Hepatocyte (in vitro differentiated cells): ENCODE data around the gene MEIS1. TPM values are rescaled to one million over a fixed set of nuclear protein-coding genes. Genes with fewer than 3 reads are reported as not detected.

Experiments
- DNase-seq: peaks from one replicate; pipeline ENCODE4 v3.0.0-alpha.2; 2016; ENCODE audit warnings: low spot score
- H2AFZ ChIP-seq: fragments of 200-600 bp; sonication (generic); 2 replicates; pipeline ENCODE4 v1.6.0; 2016; ENCODE audit warnings: antibody characterized with exemption, mild to moderate bottlenecking
- H3K27ac ChIP-seq: fragments of 200-600 bp; sonication (generic); 2 replicates; pipeline ENCODE4 v1.5.1; 2016; ENCODE audit warnings: mild to moderate bottlenecking
- H3K27me3 ChIP-seq: fragments of 200-600 bp; sonication (generic); 2 replicates; pipeline ENCODE4 v1.6.1; 2016
- H3K36me3 ChIP-seq: fragments of 200-600 bp; sonication (generic); replicated peaks from 2 replicates; pipeline ENCODE4 v1.5.1; 2016; ENCODE audit warnings: low read depth; ENCODE audit not compliant: insufficient read depth
- H3K4me1 ChIP-seq: fragments of 200-600 bp; sonication (generic); 2 replicates; pipeline ENCODE4 v1.5.1; 2016; ENCODE audit warnings: mild to moderate bottlenecking, moderate library complexity; ENCODE audit not compliant: insufficient read depth
- H3K4me2 ChIP-seq: fragments of 200-600 bp; sonication (generic); 2 replicates; pipeline ENCODE4 v1.6.0; 2016
- H3K4me3 ChIP-seq: fragments of 200-600 bp; sonication (generic); 2 replicates; pipeline ENCODE4 v1.5.1; 2016; ENCODE audit warnings: mild to moderate bottlenecking
- H3K79me2 ChIP-seq: fragments of 200-600 bp; sonication (generic); 2 replicates; pipeline ENCODE4 v1.6.0; 2017; ENCODE audit warnings: mild to moderate bottlenecking
- H3K9me2 ChIP-seq: fragments of 200-600 bp; sonication (generic); replicated peaks from 2 replicates; pipeline ENCODE4 v1.6.0; 2017; ENCODE audit warnings: mild to moderate bottlenecking; ENCODE audit not compliant: insufficient read depth
- H3K9me3 ChIP-seq: fragments of 200-600 bp; sonication (generic); 2 replicates; pipeline ENCODE4 v1.5.1; 2016; ENCODE audit warnings: low read depth, mild to moderate bottlenecking
- H4K20me1 ChIP-seq: fragments of 200-600 bp; sonication (generic); 2 replicates; pipeline ENCODE4 v1.6.0; 2016; ENCODE audit warnings: mild to moderate bottlenecking; ENCODE audit not compliant: insufficient read depth, poor library complexity, severe bottlenecking
- EZH2 ChIP-seq: fragments of 200-600 bp; sonication (generic); IDR thresholded peaks from 2 replicates; pipeline ENCODE4 v1.6.1; 2016; ENCODE audit warnings: antibody characterized with exemption, mild to moderate bottlenecking, borderline replicate concordance
- EZH2phosphoT487 ChIP-seq: fragments of 200-600 bp; sonication (generic); IDR thresholded peaks from one replicate; pipeline ENCODE4 v1.6.1; 2018; ENCODE audit warnings: antibody characterized with exemption, mild to moderate bottlenecking, low read depth, moderate library complexity; ENCODE audit not compliant: unreplicated experiment, severe bottlenecking
- WGBS: methylation state at CpG from one replicate; pipeline ENCODE4 v1.1.6; 2016; ENCODE audit warnings: low lambda C conversion rate; ENCODE audit errors: missing lambda C conversion rate; 5-methylcytosine and 5-hydroxymethylcytosine counted together
- polyA plus RNA-seq: library from polyadenylated mRNA; unstranded; fragments of >200 nt; fragmentation: Nextera tagmentation; extraction: Ambion mirVana; gene quantifications from 2 replicates; pipeline ENCODE4 v1.2.1, GENCODE V29; 2016
- total RNA-seq: library from RNA; depleted of rRNA; stranded (reverse); fragments of >200 nt; gene quantifications from 2 replicates; pipeline ENCODE4 v1.2.3, GENCODE V29; 2014
- TF ChIP-seq, protein P1 (sequence below): fragments of 200-600 bp; sonication (generic); IDR thresholded peaks from 2 replicates; pipeline ENCODE4 v1.5.1; 2016; ENCODE audit warnings: antibody characterized with exemption, mild to moderate bottlenecking; ENCODE audit not compliant: poor library complexity

The MEIS1 gene
- total and polyA plus RNA-seq, 2 experiments from 2014 or later = 29.6 to 35.5 TPM

DNA sequence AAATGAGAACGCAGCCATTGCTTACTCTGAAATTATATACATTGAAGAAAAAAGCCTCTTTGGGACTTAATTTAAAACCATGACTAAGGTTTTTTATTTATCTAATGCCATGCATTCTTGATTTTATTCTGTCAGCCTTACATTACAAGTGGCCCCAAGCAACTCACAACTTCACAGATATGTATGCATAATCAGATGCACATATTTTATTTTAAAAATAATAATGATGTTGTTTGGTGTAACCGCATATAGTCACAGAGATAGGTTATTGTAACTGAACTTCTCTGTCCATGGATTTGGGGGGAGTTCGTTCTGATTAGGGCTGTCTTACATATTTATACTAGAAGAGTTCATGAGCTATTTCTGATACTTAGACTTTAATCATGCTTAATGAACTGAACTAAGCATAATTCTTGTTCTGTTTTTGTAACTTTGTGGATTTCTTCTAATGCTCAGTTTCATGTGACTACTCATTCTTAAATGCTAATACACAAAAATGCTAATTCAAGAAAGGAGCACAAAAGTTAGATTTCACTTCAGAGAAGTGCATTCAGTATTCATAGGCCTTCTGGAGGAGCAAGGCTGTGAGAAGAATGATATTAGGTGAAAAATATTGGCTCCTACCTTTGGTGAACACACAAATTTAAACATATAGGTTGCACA, 26.2 kb downstream of the MEIS1 start:
- Histone ChIP-seq H4K20me1 (peaks cover 2% of the 10 kb centered on the region), H2AFZ (no peak overlapping the region), H3K36me3 (no peaks in the 10 kb centered on the region), H3K4me2 (no peak overlapping the region), H3K79me2 (peaks cover 52% of the 10 kb centered on the region), H3K9me3 (no peaks in the 10 kb centered on the region), H3K4me3 (no peak overlapping the region), H3K4me1 (peaks cover 25% of the 10 kb centered on the region), H3K9me2 (no peaks in the 10 kb centered on the region), H3K27me3 (no peaks in the 10 kb centered on the region), H3K27ac (no peak overlapping the region)
- TF ChIP-seq EZH2 (no peak), EZH2phosphoT487 (no peak)
- TF ChIP-seq, protein P1, sequence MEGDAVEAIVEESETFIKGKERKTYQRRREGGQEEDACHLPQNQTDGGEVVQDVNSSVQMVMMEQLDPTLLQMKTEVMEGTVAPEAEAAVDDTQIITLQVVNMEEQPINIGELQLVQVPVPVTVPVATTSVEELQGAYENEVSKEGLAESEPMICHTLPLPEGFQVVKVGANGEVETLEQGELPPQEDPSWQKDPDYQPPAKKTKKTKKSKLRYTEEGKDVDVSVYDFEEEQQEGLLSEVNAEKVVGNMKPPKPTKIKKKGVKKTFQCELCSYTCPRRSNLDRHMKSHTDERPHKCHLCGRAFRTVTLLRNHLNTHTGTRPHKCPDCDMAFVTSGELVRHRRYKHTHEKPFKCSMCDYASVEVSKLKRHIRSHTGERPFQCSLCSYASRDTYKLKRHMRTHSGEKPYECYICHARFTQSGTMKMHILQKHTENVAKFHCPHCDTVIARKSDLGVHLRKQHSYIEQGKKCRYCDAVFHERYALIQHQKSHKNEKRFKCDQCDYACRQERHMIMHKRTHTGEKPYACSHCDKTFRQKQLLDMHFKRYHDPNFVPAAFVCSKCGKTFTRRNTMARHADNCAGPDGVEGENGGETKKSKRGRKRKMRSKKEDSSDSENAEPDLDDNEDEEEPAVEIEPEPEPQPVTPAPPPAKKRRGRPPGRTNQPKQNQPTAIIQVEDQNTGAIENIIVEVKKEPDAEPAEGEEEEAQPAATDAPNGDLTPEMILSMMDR = no peak
- WGBS = 94% methylated on average over 3 of the region's 3 CpGs
- no peak for DNase-seq

DNA sequence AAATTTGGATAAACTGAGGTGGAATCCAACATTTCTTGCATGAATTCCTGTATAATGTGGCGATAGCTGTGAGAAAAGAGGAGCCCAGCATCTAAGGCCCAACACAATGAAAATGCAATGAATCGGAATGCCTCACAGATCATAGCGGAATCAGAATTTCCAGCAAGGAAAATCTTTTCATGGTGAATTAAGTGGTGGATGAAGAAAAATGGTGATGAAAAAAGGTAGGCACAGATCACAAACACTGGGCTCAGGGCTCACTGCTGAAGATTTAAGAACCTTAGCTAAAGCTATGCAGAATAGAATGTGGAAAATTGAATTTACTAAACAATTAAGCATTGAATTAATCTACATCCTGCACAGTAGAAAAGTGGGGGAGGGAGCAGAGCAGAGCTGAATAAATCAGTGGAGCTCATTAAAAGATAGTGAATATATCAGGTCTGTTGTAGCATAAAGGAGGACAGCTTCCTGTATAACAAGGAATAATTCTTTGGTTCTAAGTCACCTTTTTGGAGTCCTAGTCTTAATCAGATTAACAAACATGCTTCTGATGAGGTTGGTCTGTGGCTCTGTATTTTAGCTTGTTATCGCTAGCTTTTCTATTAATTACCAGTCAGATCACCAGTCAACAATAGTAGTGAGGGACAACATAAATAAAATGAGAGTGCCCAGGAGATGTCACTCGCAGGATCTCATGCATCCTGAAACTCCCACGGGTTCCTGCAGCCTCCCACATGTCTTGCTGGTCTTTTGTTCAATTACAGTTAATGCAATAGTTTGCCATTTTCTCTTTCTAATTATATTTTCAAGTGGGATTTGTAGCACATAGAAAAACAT, 27.0 kb downstream of the MEIS1 start:
- H4K20me1 ChIP-seq = peaks cover 2% of the 10 kb centered on the region
- no peaks in the 10 kb centered on the region for H3K36me3 ChIP-seq
- TF ChIP-seq EZH2 = no peak
- TF ChIP-seq EZH2phosphoT487 = no peak
- TF ChIP-seq, protein P1 = no peak
- 77% methylated on average over 6 of the region's 6 CpGs for WGBS
- no peaks in the 10 kb centered on the region for H3K27me3 ChIP-seq
- no peak for DNase-seq
- H3K27ac ChIP-seq = no peak overlapping the region
- no peaks in the 10 kb centered on the region for H3K9me3 ChIP-seq
- peak overlapping the region; percentile 6 for H3K4me2 ChIP-seq
- H2AFZ ChIP-seq = no peak overlapping the region
- peaks cover 55% of the 10 kb centered on the region for H3K79me2 ChIP-seq
- no peaks in the 10 kb centered on the region for H3K9me2 ChIP-seq
- H3K4me1 ChIP-seq = peaks cover 25% of the 10 kb centered on the region
- H3K4me3 ChIP-seq = no peak overlapping the region

DNA sequence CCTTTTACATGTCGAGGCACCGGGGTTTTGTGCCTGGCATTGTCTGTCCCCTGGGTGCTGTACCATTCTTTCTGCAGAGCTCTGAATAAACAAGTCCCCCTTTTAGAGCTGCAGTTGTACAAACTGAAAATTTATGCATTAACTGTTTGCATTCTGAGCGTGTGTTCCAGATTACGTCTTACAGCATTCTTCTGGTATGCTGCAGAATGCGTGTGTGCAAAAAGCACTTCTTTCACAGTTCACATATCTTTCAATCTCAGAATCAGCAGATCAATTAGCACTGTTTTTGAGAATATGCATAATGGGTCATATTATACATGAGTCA, 27.5 kb downstream of the MEIS1 start:
- WGBS = 40% methylated on average over 5 of the region's 5 CpGs
- Histone ChIP-seq H3K27me3 (no peaks in the 10 kb centered on the region), H3K9me2 (no peaks in the 10 kb centered on the region), H4K20me1 (peaks cover 2% of the 10 kb centered on the region), H3K27ac (no peak overlapping the region), H3K79me2 (peaks cover 49% of the 10 kb centered on the region), H3K9me3 (no peaks in the 10 kb centered on the region), H3K4me3 (no peak overlapping the region), H3K4me1 (peaks cover 25% of the 10 kb centered on the region), H2AFZ (no peak overlapping the region), H3K4me2 (peak overlapping the region; percentile 6), H3K36me3 (no peaks in the 10 kb centered on the region)
- no peak for DNase-seq
- TF ChIP-seq, protein P1 = no peak
- no peak for TF ChIP-seq EZH2phosphoT487
- no peak for TF ChIP-seq EZH2
